Activated CD8-positive, alpha-beta T cell treated with anti-CD3 and anti-CD28 coated beads for 36 hours (primary cell): ENCODE results near the gene MKRN2OS. TPM values are rescaled to one million over a fixed set of nuclear protein-coding genes. Genes with fewer than 3 reads are reported as not detected.

ENCODE experiments used
- ATAC-seq: fragments of 200-7000 bp; cut with Tn5 transposase; one replicate; pipeline ENCODE4 v1.10.0; 2021; ENCODE audit warnings: mild to moderate bottlenecking, moderate library complexity
- CTCF ChIA-PET: fragments of 350-600 bp; sonication (Branson Sonifier 250); formaldehyde crosslinking; loops from one replicate; lab custom pipeline; 2021; ENCODE audit warnings: antibody characterized with exemption; lab: Charles Lee
- POLR2A ChIA-PET: fragments of 350-600 bp; sonication (Branson Sonifier 250); formaldehyde crosslinking; loops from one replicate; lab custom pipeline; 2021; ENCODE audit warnings: antibody characterized with exemption; lab: Charles Lee
- DNase-seq: peaks from one replicate; pipeline ENCODE4 v3.0.0-alpha.2; 2020
- H3K27ac Mint-ChIP-seq: one replicate; pipeline ENCODE4 v1.8.0; 2021; ENCODE audit warnings: mild to moderate bottlenecking, mixed read lengths
- H3K27me3 Mint-ChIP-seq: one replicate; pipeline ENCODE4 v1.8.0; 2021; ENCODE audit warnings: mixed read lengths
- H3K36me3 Mint-ChIP-seq: one replicate; pipeline ENCODE4 v1.8.0; 2021; ENCODE audit warnings: low read depth, mixed read lengths
- H3K4me1 Mint-ChIP-seq: one replicate; pipeline ENCODE4 v1.8.0; 2021; ENCODE audit warnings: low read depth, mixed read lengths
- H3K4me3 Mint-ChIP-seq: one replicate; pipeline ENCODE4 v1.8.0; 2021; ENCODE audit warnings: mild to moderate bottlenecking, moderate library complexity, mixed read lengths
- H3K9me3 Mint-ChIP-seq: one replicate; pipeline ENCODE4 v1.8.0; 2021; ENCODE audit warnings: mixed read lengths
- CTCF ChIP-seq: fragments of 200-600 bp; IDR thresholded peaks from one replicate; pipeline ENCODE4 v1.8.0; 2022; ENCODE audit warnings: antibody characterized with exemption, mild to moderate bottlenecking
- intact Hi-C: fragments of 100-400 bp; cut with micrococcal nuclease; formaldehyde crosslinking; loops from one replicate; pipeline ENCODE4 v1.10.0; 2022
- total RNA-seq, 2 experiments: library from RNA; stranded (reverse); gene quantifications; one replicate each; pipeline ENCODE4 v1.2.3, GENCODE V29; 2021

Gene MKRN2OS
- total RNA-seq, 2 experiments from 2014 or later = not detected

- Mint-ChIP-seq H3K27ac (no peak overlapping the region), H3K4me1 (no peaks in the 10 kb centered on the region), H3K4me3 (no peak overlapping the region), H3K27me3 (no peaks in the 10 kb centered on the region), H3K9me3 (no peaks in the 10 kb centered on the region), H3K36me3 (peaks cover 17% of the 10 kb centered on the region)
- intact Hi-C loops = no loop called here
- no peak for ATAC-seq
- CTCF ChIA-PET = no interaction called here
- POLR2A ChIA-PET = no interaction called here
- TF ChIP-seq CTCF = no peak
- no peak for DNase-seq
Measured at GRCh38 chr3:12515631-12516030, 29.7 kb downstream of the MKRN2OS start.

GRCh38 chr3:12513694-12514446 lies 31.4 kb downstream of the MKRN2OS start:
- ATAC-seq = no peak
- intact Hi-C loops = no loop called here
- TF ChIP-seq CTCF = no peak
- Mint-ChIP-seq H3K27ac (no peak overlapping the region), H3K4me3 (no peak overlapping the region), H3K27me3 (no peaks in the 10 kb centered on the region), H3K4me1 (no peaks in the 10 kb centered on the region), H3K36me3 (peaks cover 8% of the 10 kb centered on the region), H3K9me3 (no peaks in the 10 kb centered on the region)
- DNase-seq = no peak
- ChIA-PET POLR2A (no interaction called here), CTCF (interaction anchor here (0.7 kb wide), 1 partner anchor 134 kb away, joined by 4 read pairs; no protein-coding TSS in a partner anchor)

GRCh38 chr3:12512534-12513118 lies 32.7 kb downstream of the MKRN2OS start:
- intact Hi-C loops = no loop called here
- no peaks in the 10 kb centered on the region for H3K27me3 Mint-ChIP-seq
- no peaks in the 10 kb centered on the region for H3K9me3 Mint-ChIP-seq
- DNase-seq (no peak), ATAC-seq (no peak)
- ChIA-PET POLR2A (no interaction called here), CTCF (no interaction called here)
- no peak overlapping the region for H3K27ac Mint-ChIP-seq
- peaks cover 7% of the 10 kb centered on the region for H3K36me3 Mint-ChIP-seq
- no peaks in the 10 kb centered on the region for H3K4me1 Mint-ChIP-seq
- TF ChIP-seq CTCF = no peak
- no peak overlapping the region for H3K4me3 Mint-ChIP-seq

- peaks cover 16% of the 10 kb centered on the region for H3K36me3 Mint-ChIP-seq
Measured at GRCh38 chr3:12509466-12509865, 35.8 kb downstream of the MKRN2OS start.

More at GRCh38 chr3:12509466-12509865, 35.8 kb downstream of the MKRN2OS start:
- no peak overlapping the region for H3K4me3 Mint-ChIP-seq
- TF ChIP-seq CTCF = no peak
- no peak for DNase-seq
- no peak overlapping the region for H3K27ac Mint-ChIP-seq
- CTCF ChIA-PET = interaction anchor here (1.5 kb wide), 1 partner anchor 30 kb away, joined by 3 read pairs; no protein-coding TSS in a partner anchor
- ATAC-seq = no peak
- intact Hi-C loops = no loop called here
- H3K4me1 Mint-ChIP-seq = no peaks in the 10 kb centered on the region
- no peaks in the 10 kb centered on the region for H3K27me3 Mint-ChIP-seq
- POLR2A ChIA-PET = no interaction called here
- H3K9me3 Mint-ChIP-seq = no peaks in the 10 kb centered on the region
